ENCODE data around the gene MPPED1. TPM values are rescaled to one million over a fixed set of nuclear protein-coding genes. Genes with fewer than 3 reads are reported as not detected.

MPPED1 gene
- total and polyA plus RNA-seq, 2 of the 13 experiments (the other 11 are each of a cell fraction or from before 2014, with no cell fraction given): 0.77 TPM; not detected in 1

DNA sequence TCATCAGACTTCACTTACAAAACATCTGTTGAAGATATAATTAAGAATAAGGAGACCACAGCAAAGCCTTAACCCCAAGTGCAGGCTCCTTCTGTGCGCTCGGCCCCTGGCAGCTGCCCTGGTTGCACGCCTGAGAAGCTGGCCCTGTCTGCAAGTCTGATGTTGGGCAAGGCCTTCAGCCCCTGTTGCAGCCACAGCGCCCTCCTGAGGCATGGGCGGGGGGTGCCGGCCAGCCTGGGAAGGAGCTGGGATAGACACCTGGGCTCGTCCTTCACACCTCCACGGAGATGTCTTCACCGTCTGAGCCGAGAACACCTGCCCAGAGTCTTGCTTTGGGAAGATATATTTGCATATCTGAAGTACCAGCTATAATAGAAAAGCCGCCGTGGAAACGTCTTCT lies 104.1 kb downstream of the MPPED1 start:
- Histone ChIP-seq H3K9ac (ENCODE audit: insufficient read depth, low read depth, low read length) (no peak overlapping the region), H3K4me1 (ENCODE audit: insufficient read depth, low read length) (no peaks in the 10 kb centered on the region), H3K79me2 (ENCODE audit: insufficient read depth, low read length) (no peaks in the 10 kb centered on the region), H3K4me2 (ENCODE audit: low read depth, low read length) (no peak overlapping the region), H3K27ac (ENCODE audit: extremely low read length, insufficient read depth, low read length) (no peak overlapping the region), H3K4me3 (replicated peaks in 1 of 3; ENCODE audit: insufficient read depth in 1 of 3, low read depth in 2 of 3, low read length in 3 of 3) (no peak overlapping the region), H2AFZ (ENCODE audit: low read length) (no peak overlapping the region), H4K20me1 (ENCODE audit: insufficient read depth, low read length) (no peaks in the 10 kb centered on the region), H3K36me3 (replicated peaks in 1 of 2; ENCODE audit: control insufficient read depth in 1 of 2, insufficient read depth in 2 of 2, low read length in 2 of 2) (no peaks in the 10 kb centered on the region), H3K9me3 (ENCODE audit: low read length) (no peaks in the 10 kb centered on the region), H3K27me3 (ENCODE audit: control insufficient read depth in 1 of 2, insufficient read depth in 2 of 2, low read length in 2 of 2) (peaks cover 0 to 1% of the 10 kb centered on the region in 2 experiments; a peak in 1 of 5 replicates)
- 53% methylated on average over 4 of the region's 13 CpGs for WGBS (ENCODE audit: low lambda C conversion rate)
- FAIRE-seq: no peak
- CTCF ChIA-PET (ENCODE audit: low intra/inter-chr PET ratio, low total read pairs): no interaction called here
- in situ Hi-C loops (cut with HindIII; ENCODE audit: extremely low pct_ligation_motif_present, low pct_unique_long_range_greater_than_20kb) (no loop called here), intact Hi-C loops (cut with micrococcal nuclease; ENCODE audit: unreplicated experiment) (no loop called here)
- DNase-seq (ENCODE audit: low spot score): no peak
- no TSS peak for BruUV-seq (replicated peaks)
- POLR2A ChIA-PET: no interaction called here
- ATAC-seq: no peak
- TF ChIP-seq WIZ (CRISPR knock-in tag; IDR thresholded peaks at IDR 0.05) (no peak), MAFF (IDR thresholded peaks at IDR 0.05; ENCODE audit: low read depth, low read length) (no peak), SIX4 (CRISPR knock-in tag; IDR thresholded peaks at IDR 0.05) (no peak), ZKSCAN5 (CRISPR knock-in tag; IDR thresholded peaks at IDR 0.05) (no peak), GPN1 (CRISPR knock-in tag; IDR thresholded peaks at IDR 0.05; ENCODE audit: borderline replicate concordance) (no peak), ZNF737 (CRISPR knock-in tag; IDR thresholded peaks at IDR 0.05; ENCODE audit: borderline replicate concordance) (no peak), KMT2A (CRISPR knock-in tag; IDR thresholded peaks at IDR 0.05) (no peak), ZFP62 (CRISPR knock-in tag; IDR thresholded peaks at IDR 0.05) (no peak), TBL1XR1 (IDR thresholded peaks at IDR 0.05; ENCODE audit: borderline replicate concordance, low read length, partially characterized antibody) (no peak), ZFP36L2 (CRISPR knock-in tag; IDR thresholded peaks at IDR 0.05) (no peak), ZNF451 (CRISPR knock-in tag; IDR thresholded peaks at IDR 0.05) (no peak), TMF1 (CRISPR knock-in tag; IDR thresholded peaks at IDR 0.05; ENCODE audit: low read depth) (no peak)
- TF ChIP-seq, protein P1, sequence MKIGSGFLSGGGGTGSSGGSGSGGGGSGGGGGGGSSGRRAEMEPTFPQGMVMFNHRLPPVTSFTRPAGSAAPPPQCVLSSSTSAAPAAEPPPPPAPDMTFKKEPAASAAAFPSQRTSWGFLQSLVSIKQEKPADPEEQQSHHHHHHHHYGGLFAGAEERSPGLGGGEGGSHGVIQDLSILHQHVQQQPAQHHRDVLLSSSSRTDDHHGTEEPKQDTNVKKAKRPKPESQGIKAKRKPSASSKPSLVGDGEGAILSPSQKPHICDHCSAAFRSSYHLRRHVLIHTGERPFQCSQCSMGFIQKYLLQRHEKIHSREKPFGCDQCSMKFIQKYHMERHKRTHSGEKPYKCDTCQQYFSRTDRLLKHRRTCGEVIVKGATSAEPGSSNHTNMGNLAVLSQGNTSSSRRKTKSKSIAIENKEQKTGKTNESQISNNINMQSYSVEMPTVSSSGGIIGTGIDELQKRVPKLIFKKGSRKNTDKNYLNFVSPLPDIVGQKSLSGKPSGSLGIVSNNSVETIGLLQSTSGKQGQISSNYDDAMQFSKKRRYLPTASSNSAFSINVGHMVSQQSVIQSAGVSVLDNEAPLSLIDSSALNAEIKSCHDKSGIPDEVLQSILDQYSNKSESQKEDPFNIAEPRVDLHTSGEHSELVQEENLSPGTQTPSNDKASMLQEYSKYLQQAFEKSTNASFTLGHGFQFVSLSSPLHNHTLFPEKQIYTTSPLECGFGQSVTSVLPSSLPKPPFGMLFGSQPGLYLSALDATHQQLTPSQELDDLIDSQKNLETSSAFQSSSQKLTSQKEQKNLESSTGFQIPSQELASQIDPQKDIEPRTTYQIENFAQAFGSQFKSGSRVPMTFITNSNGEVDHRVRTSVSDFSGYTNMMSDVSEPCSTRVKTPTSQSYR (CRISPR knock-in tag; IDR thresholded peaks at IDR 0.05; ENCODE audit: borderline replicate concordance): no peak
- TF ChIP-seq, protein P2, sequence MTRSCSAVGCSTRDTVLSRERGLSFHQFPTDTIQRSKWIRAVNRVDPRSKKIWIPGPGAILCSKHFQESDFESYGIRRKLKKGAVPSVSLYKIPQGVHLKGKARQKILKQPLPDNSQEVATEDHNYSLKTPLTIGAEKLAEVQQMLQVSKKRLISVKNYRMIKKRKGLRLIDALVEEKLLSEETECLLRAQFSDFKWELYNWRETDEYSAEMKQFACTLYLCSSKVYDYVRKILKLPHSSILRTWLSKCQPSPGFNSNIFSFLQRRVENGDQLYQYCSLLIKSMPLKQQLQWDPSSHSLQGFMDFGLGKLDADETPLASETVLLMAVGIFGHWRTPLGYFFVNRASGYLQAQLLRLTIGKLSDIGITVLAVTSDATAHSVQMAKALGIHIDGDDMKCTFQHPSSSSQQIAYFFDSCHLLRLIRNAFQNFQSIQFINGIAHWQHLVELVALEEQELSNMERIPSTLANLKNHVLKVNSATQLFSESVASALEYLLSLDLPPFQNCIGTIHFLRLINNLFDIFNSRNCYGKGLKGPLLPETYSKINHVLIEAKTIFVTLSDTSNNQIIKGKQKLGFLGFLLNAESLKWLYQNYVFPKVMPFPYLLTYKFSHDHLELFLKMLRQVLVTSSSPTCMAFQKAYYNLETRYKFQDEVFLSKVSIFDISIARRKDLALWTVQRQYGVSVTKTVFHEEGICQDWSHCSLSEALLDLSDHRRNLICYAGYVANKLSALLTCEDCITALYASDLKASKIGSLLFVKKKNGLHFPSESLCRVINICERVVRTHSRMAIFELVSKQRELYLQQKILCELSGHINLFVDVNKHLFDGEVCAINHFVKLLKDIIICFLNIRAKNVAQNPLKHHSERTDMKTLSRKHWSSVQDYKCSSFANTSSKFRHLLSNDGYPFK (CRISPR knock-in tag; IDR thresholded peaks at IDR 0.05; ENCODE audit: borderline replicate concordance): no peak
- TF ChIP-seq, protein P3, sequence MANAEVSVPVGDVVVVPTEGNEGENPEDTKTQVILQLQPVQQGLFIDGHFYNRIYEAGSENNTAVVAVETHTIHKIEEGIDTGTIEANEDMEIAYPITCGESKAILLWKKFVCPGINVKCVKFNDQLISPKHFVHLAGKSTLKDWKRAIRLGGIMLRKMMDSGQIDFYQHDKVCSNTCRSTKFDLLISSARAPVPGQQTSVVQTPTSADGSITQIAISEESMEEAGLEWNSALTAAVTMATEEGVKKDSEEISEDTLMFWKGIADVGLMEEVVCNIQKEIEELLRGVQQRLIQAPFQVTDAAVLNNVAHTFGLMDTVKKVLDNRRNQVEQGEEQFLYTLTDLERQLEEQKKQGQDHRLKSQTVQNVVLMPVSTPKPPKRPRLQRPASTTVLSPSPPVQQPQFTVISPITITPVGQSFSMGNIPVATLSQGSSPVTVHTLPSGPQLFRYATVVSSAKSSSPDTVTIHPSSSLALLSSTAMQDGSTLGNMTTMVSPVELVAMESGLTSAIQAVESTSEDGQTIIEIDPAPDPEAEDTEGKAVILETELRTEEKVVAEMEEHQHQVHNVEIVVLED (CRISPR knock-in tag; IDR thresholded peaks at IDR 0.05; ENCODE audit: borderline replicate concordance): no peak
- TF ChIP-seq, protein P4, sequence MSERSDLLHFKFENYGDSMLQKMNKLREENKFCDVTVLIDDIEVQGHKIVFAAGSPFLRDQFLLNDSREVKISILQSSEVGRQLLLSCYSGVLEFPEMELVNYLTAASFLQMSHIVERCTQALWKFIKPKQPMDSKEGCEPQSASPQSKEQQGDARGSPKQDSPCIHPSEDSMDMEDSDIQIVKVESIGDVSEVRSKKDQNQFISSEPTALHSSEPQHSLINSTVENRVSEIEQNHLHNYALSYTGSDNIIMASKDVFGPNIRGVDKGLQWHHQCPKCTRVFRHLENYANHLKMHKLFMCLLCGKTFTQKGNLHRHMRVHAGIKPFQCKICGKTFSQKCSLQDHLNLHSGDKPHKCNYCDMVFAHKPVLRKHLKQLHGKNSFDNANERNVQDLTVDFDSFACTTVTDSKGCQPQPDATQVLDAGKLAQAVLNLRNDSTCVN (CRISPR knock-in tag; IDR thresholded peaks at IDR 0.05; ENCODE audit: borderline replicate concordance): no peak
